HepG2 (cell line): ENCODE data around the gene ZNF513. TPM values are rescaled to one million over a fixed set of nuclear protein-coding genes. Genes with fewer than 3 reads are reported as not detected.

Source experiments
- AFF4 ChIP-seq: sonication (generic); formaldehyde crosslinking; IDR thresholded peaks from 2 replicates; pipeline ENCODE4 v1.4.0; 2020; ENCODE audit warnings: missing genetic modification reagents
- BRF2 ChIP-seq: sonication (generic); formaldehyde crosslinking; IDR thresholded peaks from 2 replicates; pipeline ENCODE4 v1.8.1; 2022; ENCODE audit warnings: mild to moderate bottlenecking, missing genetic modification reagents
- DNMT1 ChIP-seq: sonication (generic); formaldehyde crosslinking; IDR thresholded peaks from 2 replicates; pipeline ENCODE4 v1.5.1; 2020; ENCODE audit warnings: mild to moderate bottlenecking, missing genetic modification reagents
- FOXC1 ChIP-seq: sonication (generic); formaldehyde crosslinking; IDR thresholded peaks from 2 replicates; pipeline ENCODE4 v1.8.0; 2022; ENCODE audit warnings: mild to moderate bottlenecking, missing genetic modification reagents, borderline replicate concordance
- HOXA3 ChIP-seq: sonication (generic); formaldehyde crosslinking; IDR thresholded peaks from 2 replicates; pipeline ENCODE4 v1.5.0; 2020; ENCODE audit warnings: missing genetic modification reagents
- MAFF ChIP-seq: IDR thresholded peaks from 2 replicates; pipeline ENCODE4 v1.6.1; 2011; ENCODE audit warnings: low read depth, low read length, improper control_type of control experiment
- NFE2 ChIP-seq: sonication (generic); formaldehyde crosslinking; IDR thresholded peaks from 2 replicates; pipeline ENCODE4 v1.4.0; 2020; ENCODE audit warnings: missing genetic modification reagents
- NR3C1 ChIP-seq: sonication (generic); formaldehyde crosslinking; IDR thresholded peaks from 2 replicates; pipeline ENCODE4 v1.4.0; 2020; ENCODE audit warnings: missing genetic modification reagents
- PAF1 ChIP-seq: IDR thresholded peaks from 2 replicates; pipeline ENCODE4 v1.6.1; 2016; ENCODE audit warnings: missing genetic modification reagents, missing compliant biosample characterization
- PRMT3 ChIP-seq: sonication (generic); formaldehyde crosslinking; IDR thresholded peaks from 2 replicates; pipeline ENCODE4 v1.8.1; 2022; ENCODE audit warnings: low read depth, mild to moderate bottlenecking, moderate library complexity, missing genetic modification reagents, borderline replicate concordance
- SAP130 ChIP-seq: IDR thresholded peaks from 2 replicates; pipeline ENCODE4 v1.6.1; 2016; ENCODE audit warnings: low read depth
- SP2 ChIP-seq: sonication (generic); formaldehyde crosslinking; IDR thresholded peaks from 2 replicates; pipeline ENCODE4 v1.5.1; 2020; ENCODE audit warnings: mild to moderate bottlenecking, missing genetic modification reagents
- TBL1XR1 ChIP-seq: fragments of 150-350 bp; IDR thresholded peaks from 2 replicates; pipeline ENCODE4 v1.6.1; 2014; ENCODE audit warnings: borderline replicate concordance, low read length; ENCODE audit not compliant: partially characterized antibody
- TSC22D2 ChIP-seq: sonication (generic); formaldehyde crosslinking; IDR thresholded peaks from 2 replicates; pipeline ENCODE4 v1.5.1; 2020; ENCODE audit warnings: missing genetic modification reagents, mild to moderate bottlenecking, borderline replicate concordance
- ZHX1 ChIP-seq: sonication (generic); formaldehyde crosslinking; IDR thresholded peaks from 2 replicates; pipeline ENCODE4 v1.8.1; 2022; ENCODE audit warnings: low read depth, mild to moderate bottlenecking, missing genetic modification reagents
- ZNF225 ChIP-seq: sonication (generic); formaldehyde crosslinking; IDR thresholded peaks from 2 replicates; pipeline ENCODE4 v1.4.0; 2020; ENCODE audit warnings: mild to moderate bottlenecking, missing genetic modification reagents
- ZNF343 ChIP-seq: sonication (generic); formaldehyde crosslinking; IDR thresholded peaks from 2 replicates; pipeline ENCODE4 v1.4.0; 2020; ENCODE audit warnings: mild to moderate bottlenecking, missing genetic modification reagents
- ZNF678 ChIP-seq: sonication (generic); formaldehyde crosslinking; IDR thresholded peaks from 2 replicates; pipeline ENCODE4 v1.4.0; 2020; ENCODE audit warnings: mild to moderate bottlenecking, missing genetic modification reagents
- ZNF761 ChIP-seq: sonication (generic); formaldehyde crosslinking; conservative IDR thresholded peaks from 2 replicates; pipeline ENCODE4 v1.4.0; 2020; ENCODE audit warnings: mild to moderate bottlenecking, missing genetic modification reagents
- ZNF772 ChIP-seq: sonication (generic); formaldehyde crosslinking; IDR thresholded peaks from 2 replicates; pipeline ENCODE4 v1.5.0; 2020; ENCODE audit warnings: mild to moderate bottlenecking, missing genetic modification reagents
- polyA plus RNA-seq, 8 experiments: library from polyadenylated mRNA; depleted of rRNA in 3 of 8; stranded (reverse) in 7 of 8; unstranded in 1 of 8; fragments of >200 nt; fragmentation: Illumina TruSeq in 4 of 8; extraction: Trizol in 4 of 8; gene quantifications; 2 replicates each; pipeline versions ENCODE4 v1.2.1 to v1.2.3, GENCODE V29; 2011 to 2016; ENCODE audit warnings: low read depth in 4 of 8, missing spikeins in 1 of 8, mixed read lengths in 1 of 8; ENCODE audit not compliant: insufficient read depth in 1 of 8
- total RNA-seq, 5 experiments: library from RNA; depleted of rRNA; stranded (reverse); fragments of >200 nt; fragmentation: Illumina TruSeq; extraction: Trizol; gene quantifications; 2 replicates each; pipeline ENCODE4 v1.2.3, GENCODE V29; 2016; ENCODE audit warnings: low read depth in 1 of 5

The ZNF513 gene
- total and polyA plus RNA-seq, 2 of the 13 experiments (the other 11 are each of a cell fraction or from before 2014, with no cell fraction given): 4.9 to 6.3 TPM

- TF ChIP-seq AFF4 (CRISPR knock-in tag) (no peak; the same call in 1 of the 2 replicates), ZNF678 (CRISPR knock-in tag) (no peak), PRMT3 (CRISPR knock-in tag) (peak; percentile 83; the same call in 1 of the 2 replicates), PAF1 (no peak), BRF2 (CRISPR knock-in tag) (peak; percentile 75), DNMT1 (CRISPR knock-in tag) (peak; percentile 21; the same call in 1 of the 2 replicates), SAP130 (CRISPR knock-in tag) (peak; percentile 92), SP2 (CRISPR knock-in tag) (peak; percentile 80), MAFF (no peak), TSC22D2 (0 out of 2 replicates have a peak, but pooled peaks have one; percentile 28), ZHX1 (CRISPR knock-in tag) (peak; percentile 47; the same call in 1 of the 2 replicates), ZNF225 (peak; percentile 70), ZNF343 (CRISPR knock-in tag) (peak; percentile 68; the same call in 1 of the 2 replicates), ZNF761 (CRISPR knock-in tag) (peak; percentile 89; the same call in 1 of the 2 replicates), TBL1XR1 (peak; percentile 57), NFE2 (CRISPR knock-in tag) (0 out of 2 replicates have a peak, but pooled peaks have one; percentile 11), ZNF772 (peak; percentile 39), NR3C1 (CRISPR knock-in tag) (no peak), HOXA3 (CRISPR knock-in tag) (0 out of 2 replicates have a peak, but pooled peaks have one; percentile 61), FOXC1 (peak; percentile 79; the same call in 1 of the 2 replicates)
These were observed 47.9 kb upstream of the ZNF513 start, which contains the start of gene NRBP1 (continued) for GRCh38 chr2:27428213-27428977.
